ENCODE data around the gene RHOA. TPM values are rescaled to one million over a fixed set of nuclear protein-coding genes. Genes with fewer than 3 reads are reported as not detected.
A peak's percentile ranks its signal among the peaks of the same experiment; 100 is the strongest.

RHOA gene
- total RNA-seq, 2 donors from 2014 or later = 499 to 506 TPM

- no peak for DNase-seq
- Histone ChIP-seq H3K27me3 (no peaks in the 10 kb centered on the region), H3K9me3 (no peaks in the 10 kb centered on the region), H3K9ac (ENCODE audit: low read depth in 2 of 2, low read length in 2 of 2) (no peak overlapping the region), H3K4me3 (no peak overlapping the region), H3K4me1 (peaks cover 3% of the 10 kb centered on the region), H3K36me3 (no peaks in the 10 kb centered on the region), H3K27ac (no peak overlapping the region)
- intact Hi-C loops (cut with DNase I) = no loop called here
- TF ChIP-seq CTCF (IDR thresholded peaks at IDR 0.05) = no peak
These were observed 13.0 kb upstream of the RHOA start for GRCh38 chr3:49424816-49425215.

GRCh38 chr3:49422379-49423248 is 10.8 kb upstream of the RHOA start, which contains the start of gene AMT:
AMT (minus strand) TSS chr3:49422473; CDS start chr3:49422450, 23 bp downstream.
- H3K9ac ChIP-seq (ENCODE audit: low read depth in 2 of 2, low read length in 2 of 2) = peak within 1 kb of the TSS in 1 of 2 donors; percentile 72
- no peak for TF ChIP-seq CTCF (IDR thresholded peaks at IDR 0.05)
- intact Hi-C loops (cut with DNase I) = no loop called here
- H3K27me3 ChIP-seq = no peaks in the 10 kb centered on the region
- H3K9me3 ChIP-seq = no peaks in the 10 kb centered on the region
- peak within 1 kb of the TSS; percentile 34 for H3K4me3 ChIP-seq
- H3K27ac ChIP-seq = no peak within 1 kb of the TSS
- peaks cover 3% of the 10 kb centered on the region for H3K4me1 ChIP-seq
- no peaks in the 10 kb centered on the region for H3K36me3 ChIP-seq
- peak; percentile 57 for DNase-seq

- peak overlapping the region; percentile 34 for H3K4me3 ChIP-seq
- no peaks in the 10 kb centered on the region for H3K9me3 ChIP-seq
- peak overlapping the region in 1 of 2 donors; percentile 72 for H3K9ac ChIP-seq (ENCODE audit: low read depth in 2 of 2, low read length in 2 of 2)
- H3K36me3 ChIP-seq = no peaks in the 10 kb centered on the region
- DNase-seq = no peak
- H3K27ac ChIP-seq = no peak overlapping the region
- H3K27me3 ChIP-seq = no peaks in the 10 kb centered on the region
- intact Hi-C loops (cut with DNase I) = no loop called here
- TF ChIP-seq CTCF (IDR thresholded peaks at IDR 0.05) = no peak
- H3K4me1 ChIP-seq = peaks cover 3% of the 10 kb centered on the region
These were observed 10.2 kb upstream of the RHOA start for GRCh38 chr3:49421890-49422378.

- intact Hi-C loops (cut with DNase I) = loop anchor here (10.0 kb wide), 1 partner anchor 47 kb away; no protein-coding TSS in a partner anchor
- no peak overlapping the region for H3K4me3 ChIP-seq
- H3K9ac ChIP-seq (ENCODE audit: low read depth in 2 of 2, low read length in 2 of 2) = no peak overlapping the region
- H3K4me1 ChIP-seq = peaks cover 14% of the 10 kb centered on the region
- H3K36me3 ChIP-seq = no peaks in the 10 kb centered on the region
- no peak for TF ChIP-seq CTCF (IDR thresholded peaks at IDR 0.05)
- H3K27me3 ChIP-seq = no peaks in the 10 kb centered on the region
- no peak for DNase-seq
- H3K27ac ChIP-seq = no peak overlapping the region
- H3K9me3 ChIP-seq = no peaks in the 10 kb centered on the region
These were observed 5.8 kb upstream of the RHOA start for GRCh38 chr3:49417516-49418120.

- H3K9me3 ChIP-seq = no peaks in the 10 kb centered on the region
- H3K9ac ChIP-seq (ENCODE audit: low read depth in 2 of 2, low read length in 2 of 2) = no peak overlapping the region
- no peak overlapping the region for H3K4me3 ChIP-seq
- no peaks in the 10 kb centered on the region for H3K36me3 ChIP-seq
- no peak for TF ChIP-seq CTCF (IDR thresholded peaks at IDR 0.05)
- DNase-seq = no peak
- intact Hi-C loops (cut with DNase I) = loop anchor here (10.0 kb wide), 1 partner anchor 48 kb away; no protein-coding TSS in a partner anchor
- H3K27me3 ChIP-seq = no peaks in the 10 kb centered on the region
- H3K27ac ChIP-seq = no peak overlapping the region
- peaks cover 10% of the 10 kb centered on the region for H3K4me1 ChIP-seq
These were observed 5.1 kb upstream of the RHOA start for GRCh38 chr3:49416867-49417266.
